ENCODE measurements around the gene TWNK. TPM values are rescaled to one million over a fixed set of nuclear protein-coding genes. Genes with fewer than 3 reads are reported as not detected.

Gene TWNK
- total RNA-seq, 6 experiments from 2014 or later, result 5.7 to 9.5 (median 7.0) TPM

- H3K36me3 Mint-ChIP-seq (ENCODE audit: low read depth), result no peaks in the 10 kb centered on the region
Measured at GRCh38 chr10:101010329-101010728, 23.0 kb downstream of the TWNK start.

GRCh38 chr10:101011517-101012423, 24.4 kb downstream of the TWNK start:
- peaks cover 3% of the 10 kb centered on the region; the same call in 1 of the 2 replicates for H3K27me3 Mint-ChIP-seq (ENCODE audit: insufficient read depth)
- peaks cover 48% of the 10 kb centered on the region for H3K4me1 Mint-ChIP-seq (ENCODE audit: low read depth)
- peak; percentile 22 for DNase-seq
- peak; percentile 68 for TF ChIP-seq CTCF (IDR thresholded peaks at IDR 0.05)
- no peaks in the 10 kb centered on the region for H3K9me3 Mint-ChIP-seq
- peak overlapping the region; percentile 85; the same call in 1 of the 2 replicates for H3K27ac Mint-ChIP-seq
- H3K36me3 Mint-ChIP-seq (ENCODE audit: low read depth), result no peaks in the 10 kb centered on the region
- H3K4me3 Mint-ChIP-seq, result no peak overlapping the region

More at GRCh38 chr10:101010329-101010728, 23.0 kb downstream of the TWNK start:
- H3K27me3 Mint-ChIP-seq (ENCODE audit: insufficient read depth), result peaks cover 3% of the 10 kb centered on the region
- no peak overlapping the region for H3K27ac Mint-ChIP-seq
- TF ChIP-seq CTCF (IDR thresholded peaks at IDR 0.05), result no peak
- no peaks in the 10 kb centered on the region for H3K9me3 Mint-ChIP-seq
- peaks cover 37% of the 10 kb centered on the region for H3K4me1 Mint-ChIP-seq (ENCODE audit: low read depth)
- no peak overlapping the region for H3K4me3 Mint-ChIP-seq
- DNase-seq, result no peak

GRCh38 chr10:101012525-101013364, 25.4 kb downstream of the TWNK start:
- peak; percentile 94 for DNase-seq
- TF ChIP-seq CTCF (IDR thresholded peaks at IDR 0.05), result peak; percentile 96
- no peaks in the 10 kb centered on the region for H3K36me3 Mint-ChIP-seq (ENCODE audit: low read depth)
- no peaks in the 10 kb centered on the region for H3K9me3 Mint-ChIP-seq
- H3K4me3 Mint-ChIP-seq, result peak overlapping the region; percentile 45
- H3K4me1 Mint-ChIP-seq (ENCODE audit: low read depth), result peaks cover 48% of the 10 kb centered on the region
- H3K27ac Mint-ChIP-seq, result peak overlapping the region; percentile 85
- H3K27me3 Mint-ChIP-seq (ENCODE audit: insufficient read depth), result peaks cover 7% of the 10 kb centered on the region; the same call in 1 of the 2 replicates

- H3K4me3 Mint-ChIP-seq, result peak overlapping the region; percentile 45
- H3K36me3 Mint-ChIP-seq (ENCODE audit: low read depth), result no peaks in the 10 kb centered on the region
- peaks cover 41% of the 10 kb centered on the region for H3K4me1 Mint-ChIP-seq (ENCODE audit: low read depth)
- no peak for DNase-seq
- H3K9me3 Mint-ChIP-seq, result no peaks in the 10 kb centered on the region
- no peak for TF ChIP-seq CTCF (IDR thresholded peaks at IDR 0.05)
- peaks cover 7% of the 10 kb centered on the region for H3K27me3 Mint-ChIP-seq (ENCODE audit: insufficient read depth)
- peak overlapping the region; percentile 85 for H3K27ac Mint-ChIP-seq
Measured at GRCh38 chr10:101013365-101013825, 26.1 kb downstream of the TWNK start.

- peak overlapping the region; percentile 12; the same call in 1 of the 2 replicates for H3K4me3 Mint-ChIP-seq
- H3K4me1 Mint-ChIP-seq (ENCODE audit: low read depth), result peaks cover 41% of the 10 kb centered on the region
- H3K36me3 Mint-ChIP-seq (ENCODE audit: low read depth), result no peaks in the 10 kb centered on the region
- TF ChIP-seq CTCF (IDR thresholded peaks at IDR 0.05), result peak; percentile 88
- no peaks in the 10 kb centered on the region for H3K9me3 Mint-ChIP-seq
- peak; percentile 55 for DNase-seq
- H3K27ac Mint-ChIP-seq, result peak overlapping the region; percentile 83
- H3K27me3 Mint-ChIP-seq (ENCODE audit: insufficient read depth), result peaks cover 9% of the 10 kb centered on the region
Measured at GRCh38 chr10:101014230-101014884, 27.0 kb downstream of the TWNK start.

Measured in HFFc6 (cell line).